ENCODE results near the gene COL4A6.

Gene COL4A6

GRCh38 chrX:108415146-108415545 is 23.1 kb downstream of the COL4A6 start:
- CTCF ChIA-PET: no interaction called here
- no peak overlapping the region for H3K4me3 ChIP-seq (ENCODE audit: low read depth, low read length)
- no peak overlapping the region for H3K27ac ChIP-seq (ENCODE audit: extremely low read depth, low read depth, low read length)
- H3K4me1 ChIP-seq (ENCODE audit: control insufficient read depth, insufficient read depth, low read length): peaks cover 3% of the 10 kb centered on the region; the same call in 1 of the 2 replicates
- H3K9me3 ChIP-seq (ENCODE audit: control insufficient read depth, insufficient read depth, low read depth, low read length): no peaks in the 10 kb centered on the region
- TF ChIP-seq ZBTB44 (tag by site-specific recombination; IDR thresholded peaks at IDR 0.05) (no peak), ZNF10 (tag by site-specific recombination; IDR thresholded peaks at IDR 0.05) (no peak), ZFP69B (tag by site-specific recombination; IDR thresholded peaks at IDR 0.05) (no peak), ZFP41 (tag by site-specific recombination; IDR thresholded peaks at IDR 0.05; ENCODE audit: borderline replicate concordance) (no peak), ZXDB (tag by site-specific recombination; IDR thresholded peaks at IDR 0.05) (no peak), ZSCAN18 (tag by site-specific recombination; IDR thresholded peaks at IDR 0.05) (no peak), ZSCAN4 (tag by site-specific recombination; IDR thresholded peaks at IDR 0.05) (no peak), SP2 (tag by site-specific recombination; IDR thresholded peaks at IDR 0.05) (no peak), ZBTB10 (tag by site-specific recombination; IDR thresholded peaks at IDR 0.05) (no peak), SALL2 (tag by site-specific recombination; IDR thresholded peaks at IDR 0.05; ENCODE audit: borderline replicate concordance) (no peak), HOXD13 (CRISPR knock-in tag; IDR thresholded peaks at IDR 0.05; ENCODE audit: borderline replicate concordance) (no peak), PATZ1 (tag by site-specific recombination; IDR thresholded peaks at IDR 0.05) (no peak), ZNF791 (tag by site-specific recombination; IDR thresholded peaks at IDR 0.05) (no peak)
- POLR2A ChIA-PET: no interaction called here
- no peaks in the 10 kb centered on the region for H3K36me3 ChIP-seq (ENCODE audit: control insufficient read depth in 2 of 2, insufficient read depth in 1 of 2, low read length in 2 of 2)

GRCh38 chrX:108412783-108413182 is 25.4 kb downstream of the COL4A6 start:
- POLR2A ChIA-PET: no interaction called here
- H3K4me1 ChIP-seq (ENCODE audit: control insufficient read depth, insufficient read depth, low read length): peaks cover 3% of the 10 kb centered on the region; the same call in 1 of the 2 replicates
- no peak overlapping the region for H3K4me3 ChIP-seq (ENCODE audit: low read depth, low read length)
- no peak overlapping the region for H3K27ac ChIP-seq (ENCODE audit: extremely low read depth, low read depth, low read length)
- no peaks in the 10 kb centered on the region for H3K36me3 ChIP-seq (ENCODE audit: control insufficient read depth in 2 of 2, insufficient read depth in 1 of 2, low read length in 2 of 2)
- no peaks in the 10 kb centered on the region for H3K9me3 ChIP-seq (ENCODE audit: control insufficient read depth, insufficient read depth, low read depth, low read length)
- CTCF ChIA-PET: interaction anchor here (0.7 kb wide), 1 partner anchor 310 kb away, joined by 3 read pairs; no protein-coding TSS in a partner anchor
- TF ChIP-seq ZNF112 (tag by site-specific recombination; IDR thresholded peaks at IDR 0.05) (no peak), ZNF174 (tag by site-specific recombination; IDR thresholded peaks at IDR 0.05) (no peak), ZNF513 (tag by site-specific recombination; IDR thresholded peaks at IDR 0.05) (no peak), REST (tag by site-specific recombination; IDR thresholded peaks at IDR 0.05) (no peak), ZNF2 (tag by site-specific recombination; IDR thresholded peaks at IDR 0.05) (no peak), ZNF473 (tag by site-specific recombination; IDR thresholded peaks at IDR 0.05) (no peak), BCL11A (tag by site-specific recombination; IDR thresholded peaks at IDR 0.05; ENCODE audit: low read depth) (no peak), ZNF837 (tag by site-specific recombination; IDR thresholded peaks at IDR 0.05) (no peak), ZBTB8A (tag by site-specific recombination; IDR thresholded peaks at IDR 0.05) (no peak)
